HUES48 (cell line): Measurements from ENCODE around the gene KRT86.
"Not testable (repeated sequence)": the region's sequence is repeated elsewhere in the genome, so short reads cannot be mapped to it uniquely, and the experiment has no call there.

Source experiments
- H3K27ac ChIP-seq: one replicate; pipeline ENCODE4 v1.7.0; 2013; ENCODE audit warnings: low read depth, low read length, inconsistent platforms
- H3K27me3 ChIP-seq: 2 replicates; pipeline ENCODE4 v1.6.1; 2013; ENCODE audit warnings: mild to moderate bottlenecking, low read length; ENCODE audit not compliant: control insufficient read depth, insufficient read depth
- H3K36me3 ChIP-seq: 2 replicates; pipeline ENCODE4 v1.6.1; 2013; ENCODE audit warnings: low read length; ENCODE audit not compliant: control insufficient read depth, insufficient read depth
- H3K4me1 ChIP-seq: 2 replicates; pipeline ENCODE4 v1.6.1; 2013; ENCODE audit warnings: mild to moderate bottlenecking, low read length; ENCODE audit not compliant: control insufficient read depth, insufficient read depth
- H3K4me3 ChIP-seq: 2 replicates; pipeline ENCODE4 v1.5.1; 2013; ENCODE audit warnings: mild to moderate bottlenecking, low read depth, low read length
- H3K9ac ChIP-seq: 2 replicates; pipeline ENCODE4 v1.6.1; 2013; ENCODE audit warnings: mild to moderate bottlenecking, low read depth, low read length, moderate library complexity
- H3K9me3 ChIP-seq: 2 replicates; pipeline ENCODE4 v1.6.1; 2013; ENCODE audit warnings: low read length; ENCODE audit not compliant: control insufficient read depth, insufficient read depth

Gene KRT86

GRCh38 chr12:52247622-52248540, 26.6 kb upstream of the KRT86 start:
- peaks cover 30% of the 10 kb centered on the region for H3K27me3 ChIP-seq
- H3K4me3 ChIP-seq, result no peak overlapping the region
- no peaks in the 10 kb centered on the region for H3K9me3 ChIP-seq
- no peaks in the 10 kb centered on the region for H3K36me3 ChIP-seq
- H3K4me1 ChIP-seq, result peaks cover 7% of the 10 kb centered on the region
- H3K9ac ChIP-seq, result no peak overlapping the region
- no peak overlapping the region for H3K27ac ChIP-seq

GRCh38 chr12:52248541-52249461, 25.6 kb upstream of the KRT86 start:
- Histone ChIP-seq H3K4me3 (no peak overlapping the region), H3K27me3 (peaks cover 30% of the 10 kb centered on the region), H3K9me3 (no peaks in the 10 kb centered on the region), H3K9ac (no peak overlapping the region), H3K36me3 (no peaks in the 10 kb centered on the region), H3K4me1 (peaks cover 7% of the 10 kb centered on the region), H3K27ac (no peak overlapping the region)

GRCh38 chr12:52249511-52250047, 24.9 kb upstream of the KRT86 start:
- H3K9ac ChIP-seq, result no peak overlapping the region
- peaks cover 30% of the 10 kb centered on the region for H3K27me3 ChIP-seq
- H3K27ac ChIP-seq, result no peak overlapping the region
- peaks cover 7% of the 10 kb centered on the region for H3K4me1 ChIP-seq
- H3K36me3 ChIP-seq, result no peaks in the 10 kb centered on the region
- no peak overlapping the region for H3K4me3 ChIP-seq
- no peaks in the 10 kb centered on the region for H3K9me3 ChIP-seq

- Histone ChIP-seq H3K4me3 (peak overlapping the region; percentile 33; the same call in 1 of the 2 replicates), H3K4me1 (peaks cover 7% of the 10 kb centered on the region), H3K36me3 (no peaks in the 10 kb centered on the region), H3K27me3 (peaks cover 37% of the 10 kb centered on the region), H3K9me3 (no peaks in the 10 kb centered on the region), H3K27ac (no peak overlapping the region), H3K9ac (no peak overlapping the region)
Measured at GRCh38 chr12:52250048-52250990, 24.1 kb upstream of the KRT86 start.

- Histone ChIP-seq H3K27me3 (peaks cover 47% of the 10 kb centered on the region), H3K27ac (no peak overlapping the region), H3K9ac (no peak overlapping the region), H3K36me3 (no peaks in the 10 kb centered on the region), H3K4me3 (no peak overlapping the region), H3K4me1 (peaks cover 7% of the 10 kb centered on the region), H3K9me3 (no peaks in the 10 kb centered on the region)
Measured at GRCh38 chr12:52251367-52252051, 22.9 kb upstream of the KRT86 start.

GRCh38 chr12:52252175-52252615, 22.2 kb upstream of the KRT86 start:
- not testable (repeated sequence) for H3K27ac ChIP-seq, H3K4me3 ChIP-seq, H3K4me1 ChIP-seq, H3K36me3 ChIP-seq, H3K9me3 ChIP-seq, H3K9ac ChIP-seq
- peaks cover 54% of the 10 kb centered on the region for H3K27me3 ChIP-seq

- no peak overlapping the region for H3K4me3 ChIP-seq
- no peak overlapping the region for H3K27ac ChIP-seq
- H3K9me3 ChIP-seq, result no peaks in the 10 kb centered on the region
- no peak overlapping the region for H3K9ac ChIP-seq
- no peaks in the 10 kb centered on the region; the same call in 1 of the 2 replicates for H3K4me1 ChIP-seq
- peaks cover 60% of the 10 kb centered on the region for H3K27me3 ChIP-seq
- H3K36me3 ChIP-seq, result no peaks in the 10 kb centered on the region
Measured at GRCh38 chr12:52252728-52253343, 21.6 kb upstream of the KRT86 start.

- Histone ChIP-seq H3K4me3 (no peak overlapping the region), H3K27me3 (peaks cover 68% of the 10 kb centered on the region), H3K9me3 (no peaks in the 10 kb centered on the region), H3K4me1 (no peaks in the 10 kb centered on the region; the same call in 1 of the 2 replicates), H3K36me3 (no peaks in the 10 kb centered on the region), H3K9ac (no peak overlapping the region), H3K27ac (no peak overlapping the region)
Measured at GRCh38 chr12:52253391-52254179, 20.9 kb upstream of the KRT86 start.
